Astrocyte (in vitro differentiated cells and primary cell): ENCODE results near the gene KCNH4. TPM values are rescaled to one million over a fixed set of nuclear protein-coding genes. Genes with fewer than 3 reads are reported as not detected.

Experiments
- DNase-seq: peaks from one replicate; pipeline ENCODE4 v3.0.0-alpha.2; 2010; ENCODE audit warnings: low read depth
- FAIRE-seq: peaks from 2 replicates; lab custom pipeline; 2011; peaks lifted over from hg19 to GRCh38; lab: Jason Lieb, UNC
- H2AFZ ChIP-seq: 2 replicates; pipeline ENCODE4 v1.6.0; 2012; ENCODE audit warnings: low read depth, low read length, inconsistent platforms
- H3K27ac ChIP-seq: 2 replicates; pipeline ENCODE4 v1.5.1; 2011; ENCODE audit warnings: low read depth, low read length, inconsistent platforms
- H3K27me3 ChIP-seq: 2 replicates; pipeline ENCODE4 v1.6.0; 2011; ENCODE audit warnings: low read length, inconsistent platforms; ENCODE audit not compliant: insufficient read depth
- H3K36me3 ChIP-seq: 2 replicates; pipeline ENCODE4 v1.5.1; 2011; ENCODE audit warnings: low read length, inconsistent platforms; ENCODE audit not compliant: insufficient read depth
- H3K4me1 ChIP-seq: 2 replicates; pipeline ENCODE4 v1.5.1; 2011; ENCODE audit warnings: low read length, inconsistent platforms; ENCODE audit not compliant: insufficient read depth
- H3K4me2 ChIP-seq: 2 replicates; pipeline ENCODE4 v1.6.0; 2012; ENCODE audit warnings: low read length, inconsistent platforms
- H3K4me3 ChIP-seq: 2 replicates; pipeline ENCODE4 v1.5.1; 2011; ENCODE audit warnings: low read depth, mild to moderate bottlenecking, low read length, inconsistent platforms; ENCODE audit not compliant: insufficient read depth
- H3K79me2 ChIP-seq: 2 replicates; pipeline ENCODE4 v1.6.0; 2012; ENCODE audit warnings: mild to moderate bottlenecking, low read length, inconsistent platforms; ENCODE audit not compliant: insufficient read depth
- H3K9ac ChIP-seq: 2 replicates; pipeline ENCODE4 v1.6.0; 2012; ENCODE audit warnings: mild to moderate bottlenecking, low read length, inconsistent platforms
- H3K9me3 ChIP-seq: 2 replicates; pipeline ENCODE4 v1.5.1; 2012; ENCODE audit warnings: low read depth, mild to moderate bottlenecking, low read length, inconsistent platforms; ENCODE audit not compliant: insufficient read depth
- H4K20me1 ChIP-seq: 2 replicates; pipeline ENCODE4 v1.6.0; 2012; ENCODE audit warnings: low read length, inconsistent platforms; ENCODE audit not compliant: insufficient read depth
- H3K27ac Mint-ChIP-seq: one replicate; pipeline ENCODE4 v1.8.0; 2021; ENCODE audit warnings: mild to moderate bottlenecking, mixed read lengths; ENCODE audit not compliant: unreplicated experiment
- H3K27me3 Mint-ChIP-seq: one replicate; pipeline ENCODE4 v1.8.0; 2021; ENCODE audit warnings: low read depth, mixed read lengths; ENCODE audit not compliant: unreplicated experiment
- H3K36me3 Mint-ChIP-seq: one replicate; pipeline ENCODE4 v1.8.0; 2021; ENCODE audit warnings: low read depth, mixed read lengths; ENCODE audit not compliant: unreplicated experiment
- H3K4me1 Mint-ChIP-seq: one replicate; pipeline ENCODE4 v1.8.0; 2021; ENCODE audit warnings: low read depth, mixed read lengths; ENCODE audit not compliant: unreplicated experiment
- H3K4me3 Mint-ChIP-seq: one replicate; pipeline ENCODE4 v1.8.0; 2021; ENCODE audit warnings: mild to moderate bottlenecking, moderate library complexity, mixed read lengths; ENCODE audit not compliant: unreplicated experiment
- H3K9me3 Mint-ChIP-seq: one replicate; pipeline ENCODE4 v1.8.0; 2021; ENCODE audit warnings: mild to moderate bottlenecking, mixed read lengths; ENCODE audit not compliant: unreplicated experiment
- CTCF ChIP-seq: IDR thresholded peaks from 2 replicates; pipeline ENCODE4 v1.5.1; 2011; ENCODE audit warnings: low read depth, mild to moderate bottlenecking, inconsistent platforms, low read length, moderate library complexity; ENCODE audit not compliant: insufficient read depth
- EZH2 ChIP-seq: IDR thresholded peaks from 2 replicates; pipeline ENCODE4 v1.6.1; 2012; ENCODE audit warnings: mild to moderate bottlenecking, low read length, inconsistent platforms; ENCODE audit not compliant: insufficient read depth
- total RNA-seq: library from RNA; stranded (reverse); gene quantifications from 2 replicates; pipeline ENCODE4 v1.2.1, GENCODE V29; 2021

The KCNH4 gene
- total RNA-seq, 1 donor from 2014 or later, result not detected

GRCh38 chr17:42135151-42135550 is 45.8 kb downstream of the KCNH4 start:
- Histone ChIP-seq H3K4me3 (no peak overlapping the region), H3K9ac (no peak overlapping the region), H2AFZ (no peak overlapping the region), H3K36me3 (peaks cover under 1% of the 10 kb centered on the region), H3K27ac (peak overlapping the region; percentile 14), H3K4me2 (peak overlapping the region; percentile 44), H3K4me1 (peaks cover 41% of the 10 kb centered on the region), H4K20me1 (peaks cover 87% of the 10 kb centered on the region), H3K9me3 (no peaks in the 10 kb centered on the region), H3K79me2 (peaks cover 99% of the 10 kb centered on the region), H3K27me3 (no peaks in the 10 kb centered on the region)
- H3K4me3 Mint-ChIP-seq, result no peak overlapping the region
- FAIRE-seq (no peak), DNase-seq (no peak)
- no peaks in the 10 kb centered on the region for H3K9me3 Mint-ChIP-seq
- no peaks in the 10 kb centered on the region for H3K27me3 Mint-ChIP-seq
- TF ChIP-seq EZH2, result no peak
- TF ChIP-seq CTCF, result no peak
- H3K27ac Mint-ChIP-seq, result peak overlapping the region; percentile 59
- H3K4me1 Mint-ChIP-seq, result peaks cover 75% of the 10 kb centered on the region
- peaks cover 16% of the 10 kb centered on the region for H3K36me3 Mint-ChIP-seq

GRCh38 chr17:42133461-42134041 is 47.4 kb downstream of the KCNH4 start:
- no peaks in the 10 kb centered on the region for H3K27me3 ChIP-seq
- H4K20me1 ChIP-seq, result peaks cover 87% of the 10 kb centered on the region
- Mint-ChIP-seq H3K27me3 (no peaks in the 10 kb centered on the region), H3K4me1 (peaks cover 74% of the 10 kb centered on the region), H3K9me3 (no peaks in the 10 kb centered on the region), H3K4me3 (peak overlapping the region; percentile 73), H3K36me3 (peaks cover 18% of the 10 kb centered on the region), H3K27ac (peak overlapping the region; percentile 93)
- H3K36me3 ChIP-seq, result peaks cover 11% of the 10 kb centered on the region
- no peak overlapping the region for H2AFZ ChIP-seq
- H3K4me3 ChIP-seq, result no peak overlapping the region
- no peaks in the 10 kb centered on the region for H3K9me3 ChIP-seq
- H3K79me2 ChIP-seq, result peaks cover 97% of the 10 kb centered on the region
- DNase-seq (no peak), FAIRE-seq (no peak)
- TF ChIP-seq EZH2 (no peak), CTCF (no peak)
- H3K27ac ChIP-seq, result peak overlapping the region; percentile 6
- H3K4me1 ChIP-seq, result peaks cover 41% of the 10 kb centered on the region
- H3K9ac ChIP-seq, result no peak overlapping the region
- H3K4me2 ChIP-seq, result peak overlapping the region; percentile 41

- no peaks in the 10 kb centered on the region for H3K9me3 Mint-ChIP-seq
- Histone ChIP-seq H3K9ac (no peak overlapping the region), H3K79me2 (peaks cover 91% of the 10 kb centered on the region), H3K4me3 (no peak overlapping the region), H4K20me1 (peaks cover 81% of the 10 kb centered on the region), H3K27me3 (no peaks in the 10 kb centered on the region), H3K36me3 (peaks cover 17% of the 10 kb centered on the region), H3K9me3 (no peaks in the 10 kb centered on the region), H3K27ac (peak overlapping the region; percentile 6), H2AFZ (no peak overlapping the region), H3K4me1 (peaks cover 41% of the 10 kb centered on the region), H3K4me2 (peak overlapping the region; percentile 41)
- H3K27me3 Mint-ChIP-seq, result no peaks in the 10 kb centered on the region
- peak; percentile 91 for FAIRE-seq
- peak overlapping the region; percentile 93 for H3K27ac Mint-ChIP-seq
- peak; percentile 88 for DNase-seq
- peak overlapping the region; percentile 73 for H3K4me3 Mint-ChIP-seq
- TF ChIP-seq EZH2, result no peak
- no peak for TF ChIP-seq CTCF
- peaks cover 23% of the 10 kb centered on the region for H3K36me3 Mint-ChIP-seq
- peaks cover 73% of the 10 kb centered on the region for H3K4me1 Mint-ChIP-seq
These were observed 48.0 kb downstream of the KCNH4 start for GRCh38 chr17:42132941-42133340.
